HUDEP-2 (cell line): ENCODE measurements around the gene NPLOC4.
"Not testable (repeated sequence)": the region's sequence is repeated elsewhere in the genome, so short reads cannot be mapped to it uniquely, and the experiment has no call there.

ENCODE experiments used
- DNase-seq, 76 experiments: peaks; one replicate each; lab custom pipeline; 2025; ENCODE audit not compliant: unreplicated experiment in 76 of 76; lab: John Stamatoyannopoulos, UW

NPLOC4 gene

DNA sequence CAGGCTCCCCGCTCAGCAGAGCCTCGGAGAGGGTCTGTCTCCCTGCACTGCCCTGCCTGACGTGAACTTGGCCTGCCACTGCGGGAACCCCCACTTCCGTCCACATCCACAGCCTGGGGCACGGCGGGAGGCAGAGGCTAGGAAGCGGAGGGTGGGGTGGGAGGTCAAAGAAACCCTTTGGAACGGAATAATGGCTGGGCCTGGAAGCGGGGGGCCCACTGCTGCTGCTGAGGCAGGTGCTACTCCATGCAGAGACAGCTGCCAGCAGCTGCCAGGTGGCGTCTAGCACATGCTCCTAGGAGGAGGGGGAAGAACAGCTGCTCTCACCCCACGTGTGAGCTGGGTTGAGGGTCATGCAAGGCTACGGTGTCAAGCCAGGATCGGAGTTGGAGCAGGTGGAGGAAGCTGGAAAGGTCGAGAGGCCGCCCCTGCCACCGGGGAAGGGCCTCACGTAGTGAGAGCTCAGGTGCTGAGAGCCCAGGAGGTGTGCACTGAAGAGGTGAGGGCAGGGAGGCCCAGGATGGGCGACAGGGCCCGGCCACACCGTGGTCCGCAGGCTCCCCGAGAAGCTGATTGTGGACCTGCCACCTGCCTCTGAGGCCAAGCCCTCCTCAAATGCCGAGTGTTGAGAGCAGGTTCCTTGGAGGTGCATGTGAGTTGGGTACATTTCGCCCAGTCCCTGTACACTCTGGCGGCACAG lies 98.9 kb downstream of the NPLOC4 start:
- no peak for DNase-seq

DNA sequence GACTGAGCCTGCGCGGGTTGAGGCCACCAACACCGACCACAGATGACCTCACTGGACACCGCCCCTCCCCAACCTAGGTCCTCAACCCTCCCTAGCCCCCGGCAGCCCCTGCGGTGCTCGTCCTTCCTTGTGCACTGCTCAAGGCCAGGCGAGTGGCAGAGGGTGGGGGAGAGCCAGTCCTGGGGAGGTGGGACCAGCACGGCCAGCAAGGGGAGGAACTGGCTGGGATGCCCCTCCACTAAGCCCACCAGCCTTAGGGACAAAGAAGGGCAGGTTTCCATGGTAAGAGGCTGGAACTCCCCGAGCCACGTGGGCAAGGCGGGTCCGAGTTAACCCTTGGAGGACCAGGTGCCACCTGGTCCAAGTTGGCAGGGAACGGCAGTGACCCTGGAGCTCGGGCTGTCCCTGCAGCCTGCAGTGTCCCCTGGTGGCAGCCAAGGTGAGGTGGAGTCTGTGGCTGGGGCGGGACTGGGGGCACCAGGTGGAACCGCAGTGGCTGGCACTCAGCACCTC lies 99.5 kb downstream of the NPLOC4 start:
- DNase-seq, result peak in 7 of 76 experiments; percentile 10 to 27 (median 16)

GRCh38 chr17:81536299-81537290 lies 100.3 kb downstream of the NPLOC4 start:
- DNase-seq, result peak in 55 of 76 experiments; percentile 14 to 69 (median 40)

GRCh38 chr17:81535480-81536298 lies 101.2 kb downstream of the NPLOC4 start:
- no peak for DNase-seq

GRCh38 chr17:81535007-81535328 lies 101.9 kb downstream of the NPLOC4 start:
- no peak for DNase-seq

DNA sequence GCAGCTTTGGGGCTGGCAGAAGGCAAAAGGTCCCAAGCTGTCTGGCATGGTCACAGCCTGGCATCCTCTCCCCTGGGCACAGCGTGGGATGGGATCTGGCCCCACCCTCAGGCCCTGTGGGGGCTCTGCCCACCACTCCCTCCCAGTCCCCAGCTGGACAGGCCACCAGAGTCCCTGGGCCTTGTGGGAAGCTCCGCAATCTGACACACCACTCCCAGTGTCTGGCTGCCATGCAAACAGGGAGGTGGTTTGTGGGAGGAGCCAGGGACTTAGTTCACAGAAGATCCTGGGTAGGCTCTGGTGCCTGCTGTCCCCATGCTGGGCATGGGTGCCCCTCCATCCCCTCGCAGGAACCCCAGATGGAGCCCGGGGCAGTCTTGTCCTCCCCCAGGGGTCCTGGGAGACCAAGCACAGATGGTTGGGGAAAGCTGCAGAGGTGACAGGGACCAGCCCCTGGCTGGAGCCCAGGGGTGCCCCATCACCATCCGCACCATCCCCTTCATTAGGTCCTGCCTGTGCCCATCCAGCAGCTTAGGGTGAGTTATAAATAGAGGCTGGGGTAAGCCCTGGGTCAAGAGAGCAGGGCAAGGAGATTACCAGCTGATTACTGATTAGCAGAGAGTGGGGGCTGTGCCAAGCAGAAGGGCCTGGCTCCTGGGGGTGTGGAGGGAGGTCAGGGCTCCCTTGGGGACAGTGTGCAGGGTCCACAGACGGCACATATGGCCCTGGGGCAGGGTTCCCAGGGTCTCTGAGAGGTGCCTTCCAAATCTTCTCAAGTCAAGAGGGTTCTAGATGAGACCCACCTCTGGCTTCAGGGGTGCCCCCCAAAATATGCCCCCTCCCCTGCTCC lies 102.5 kb downstream of the NPLOC4 start:
- DNase-seq, result peak in 2 of 76 experiments; percentile 17 to 27

- DNase-seq, result no peak
These were observed 103.4 kb downstream of the NPLOC4 start for GRCh38 chr17:81533339-81534141.

GRCh38 chr17:81532490-81533287 lies 104.2 kb downstream of the NPLOC4 start:
- DNase-seq, result no peak

DNA sequence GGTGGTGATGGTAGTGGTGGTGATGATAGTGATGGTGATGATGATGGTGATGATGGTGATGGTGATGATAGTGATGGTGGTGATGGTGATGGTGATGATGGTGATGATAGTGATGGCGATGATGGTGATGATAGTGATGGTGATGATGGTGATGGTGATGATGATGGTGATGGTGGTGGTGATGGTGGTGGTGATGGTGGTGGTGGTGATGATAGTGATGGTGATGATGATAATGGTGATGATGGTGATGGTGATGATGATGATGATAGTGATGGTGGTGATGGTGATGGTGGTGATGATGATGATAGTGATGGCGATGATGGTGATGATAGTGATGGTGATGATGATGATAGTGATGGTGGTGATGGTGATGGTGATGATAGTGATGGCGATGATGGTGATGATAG lies 104.9 kb downstream of the NPLOC4 start:
- not testable (repeated sequence) for DNase-seq

DNA sequence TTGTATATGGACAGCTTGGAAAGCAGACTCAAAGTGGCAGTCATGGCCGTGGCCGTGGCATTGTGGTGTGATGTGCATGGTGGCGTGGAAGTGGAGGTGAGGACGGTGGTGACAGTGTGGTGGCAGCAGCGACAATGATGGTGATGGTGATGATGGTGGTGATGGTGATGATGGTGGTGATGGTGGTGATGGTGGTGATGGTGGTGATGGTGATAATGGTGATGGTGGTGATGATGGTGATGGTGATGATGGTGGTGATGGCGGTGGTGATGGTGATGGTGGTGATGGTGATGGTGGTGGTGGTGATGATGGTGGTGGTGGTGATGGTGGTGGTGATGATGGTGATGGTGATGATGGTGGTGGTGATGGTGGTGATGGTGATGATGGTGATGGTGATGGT lies 105.9 kb downstream of the NPLOC4 start:
- DNase-seq, result not testable (repeated sequence)

- DNase-seq, result no peak
These were observed 107.5 kb downstream of the NPLOC4 start for GRCh38 chr17:81529437-81529803.

GRCh38 chr17:81528651-81529436 lies 108.1 kb downstream of the NPLOC4 start:
- no peak for DNase-seq

GRCh38 chr17:81528384-81528650 lies 108.6 kb downstream of the NPLOC4 start:
- no peak for DNase-seq

DNA sequence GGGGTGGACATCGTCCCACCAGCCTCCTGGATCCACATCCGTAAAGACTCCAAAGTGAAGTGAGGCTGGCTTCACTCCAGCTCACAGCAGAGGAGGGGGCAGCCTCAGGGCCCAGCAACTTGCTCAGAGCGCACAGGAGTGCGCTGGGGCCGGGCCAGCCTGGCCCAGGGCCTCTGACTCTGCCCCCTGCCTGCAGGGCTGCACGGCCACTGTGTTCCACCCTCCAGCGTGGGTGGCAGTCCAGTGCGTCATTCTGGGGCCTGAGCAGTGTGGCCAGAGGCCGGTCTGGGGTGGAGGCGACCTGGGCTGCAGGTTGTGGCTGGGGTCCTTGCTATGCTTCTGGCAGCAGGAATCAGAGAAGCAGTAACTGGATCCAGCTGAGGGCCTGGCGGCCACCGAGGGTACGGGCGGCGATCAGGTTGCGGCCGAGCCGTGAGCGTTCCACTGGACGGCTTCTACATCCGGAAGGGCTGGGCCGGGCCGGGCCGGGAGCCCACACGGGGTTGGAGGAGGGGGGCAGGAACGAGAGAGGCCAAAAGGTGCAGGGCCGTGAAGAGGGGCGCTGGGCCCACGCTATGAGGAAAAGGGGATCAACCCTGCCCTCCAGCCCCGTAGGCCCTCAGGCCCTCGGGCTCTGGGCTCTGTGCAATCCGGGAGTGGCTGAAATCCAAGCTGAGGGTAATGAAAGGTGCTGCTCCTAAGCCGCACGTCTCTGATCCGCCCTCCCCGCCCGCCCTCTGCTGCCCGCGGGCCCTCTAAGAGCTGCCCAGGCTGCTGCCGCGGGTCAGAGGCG lies 109.1 kb downstream of the NPLOC4 start, which contains the start of gene FSCN2:
Gene FSCN2, plus strand, starts transcription at position 787 of the 793 bp plus-strand sequence. CDS start 155 bp downstream, outside the sequence.
- DNase-seq, result no peak

DNA sequence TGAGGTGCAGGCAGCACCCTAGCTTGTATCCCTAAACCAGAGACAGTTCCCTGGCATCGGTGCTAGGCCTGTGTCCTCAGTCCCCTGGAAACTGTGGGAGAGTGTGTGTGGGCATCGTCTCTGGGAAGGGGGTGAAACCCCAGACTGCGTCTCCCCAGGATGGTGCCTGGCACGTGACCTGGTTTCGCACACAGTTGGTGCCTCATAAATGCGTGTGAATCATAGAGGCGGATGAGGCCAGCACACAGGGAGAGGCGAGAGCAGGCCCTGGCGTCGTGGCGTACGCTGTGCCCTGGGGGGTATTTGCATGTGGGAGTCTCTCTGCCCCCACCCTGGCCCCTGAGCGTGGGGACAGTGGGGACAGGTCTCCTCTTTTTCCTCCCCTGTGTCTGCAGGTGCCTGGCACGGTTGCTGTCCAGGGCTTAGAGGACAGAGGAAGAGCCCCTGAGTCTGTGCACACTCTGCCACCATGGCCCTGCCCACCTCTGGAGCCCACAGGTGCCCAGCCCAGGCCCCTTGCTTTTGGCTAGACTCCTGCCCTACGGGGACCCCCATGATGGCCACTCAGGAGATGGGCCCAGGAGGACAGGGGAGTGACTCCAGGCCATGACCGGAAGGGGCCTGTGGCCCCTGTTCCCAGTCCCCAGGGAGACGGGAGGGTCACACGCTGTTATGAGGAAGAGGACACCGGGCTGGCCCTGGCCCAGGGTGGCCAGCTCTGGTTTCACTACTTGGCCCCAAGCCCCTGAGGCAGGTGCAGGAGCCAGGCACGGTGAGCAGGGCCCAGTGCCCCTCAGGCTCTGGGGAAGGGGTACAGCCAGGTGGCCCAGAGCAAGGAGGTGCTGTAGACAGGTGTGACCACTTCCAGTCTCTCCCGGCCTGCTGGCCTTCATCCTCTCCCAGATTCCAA lies 110.0 kb downstream of the NPLOC4 start:
- no peak for DNase-seq

GRCh38 chr17:81524865-81525159 lies 112.1 kb downstream of the NPLOC4 start:
- DNase-seq, result no peak
